Prostate gland (tissue), 2 donors: ENCODE data around the gene ATXN7. TPM values are rescaled to one million over a fixed set of nuclear protein-coding genes. Genes with fewer than 3 reads are reported as not detected.

Experiments
- DNase-seq: peaks from one replicate; pipeline ENCODE4 v3.0.0-alpha.2; 2019; ENCODE audit warnings: low spot score
- H3K27ac ChIP-seq, 2 donors: fragments of 200-600 bp; sonication (generic); 2 replicates each; pipeline ENCODE4 v1.5.1; 2017 to 2019
- H3K27me3 ChIP-seq: fragments of 200-600 bp; sonication (generic); replicated peaks from 2 replicates; pipeline ENCODE4 v1.5.1; 2019; ENCODE audit not compliant: insufficient read depth
- H3K36me3 ChIP-seq, 2 donors: fragments of 200-600 bp; sonication (generic); 1 replicate in 1 of 2; 2 replicates in 1 of 2; pipeline versions ENCODE4 v1.5.1 to v1.8.1; 2017 to 2019
- H3K4me1 ChIP-seq: fragments of 200-600 bp; sonication (generic); replicated peaks from 2 replicates; pipeline ENCODE4 v1.5.1; 2019
- H3K4me3 ChIP-seq, 2 donors: fragments of 200-600 bp; sonication (generic); 2 replicates each; pipeline ENCODE4 v1.5.1; 2017 to 2019
- H3K9me3 ChIP-seq: fragments of 200-600 bp; sonication (generic); 2 replicates; pipeline ENCODE4 v1.5.1; 2017
- CTCF ChIP-seq, 4 experiments: fragments of 200-600 bp in 2 of 4; fragments of 450-650 bp in 2 of 4; sonication (generic) in 2 of 4; IDR thresholded peaks; 1 replicate in 3 of 4; 2 replicates in 1 of 4; pipeline ENCODE4 v1.5.1; 2016 to 2019; ENCODE audit warnings: antibody characterized with exemption in 4 of 4, mild to moderate bottlenecking in 2 of 4, moderate library complexity in 2 of 4
- POLR2A ChIP-seq: fragments of 450-650 bp; IDR thresholded peaks from one replicate; pipeline ENCODE4 v1.6.1; 2016; ENCODE audit warnings: antibody characterized with exemption, mild to moderate bottlenecking
- POLR2AphosphoS5 ChIP-seq: sonication (generic); formaldehyde crosslinking; IDR thresholded peaks from one replicate; pipeline ENCODE4 v1.6.1; 2017; ENCODE audit warnings: antibody characterized with exemption
- WGBS: methylation state at CpG from one replicate; pipeline ENCODE4 v1.1.5; 2018; 5-methylcytosine and 5-hydroxymethylcytosine counted together
- intact Hi-C: fragments of 100-400 bp; cut with DNase I; formaldehyde crosslinking; loops from one replicate; pipeline ENCODE4 v1.14.2; 2022
- total RNA-seq, 2 donors: library from RNA; depleted of rRNA; stranded (reverse); fragments of >200 nt; gene quantifications; one replicate each; pipeline ENCODE4 v1.1.0, GENCODE V29; 2016

ATXN7 gene
- total RNA-seq, 2 donors from 2014 or later, result 18.0 to 30.8 TPM

GRCh38 chr3:63927422-63928280, 64.0 kb downstream of the ATXN7 start:
- DNase-seq, result no peak
- Histone ChIP-seq H3K27ac (no peak overlapping the region), H3K36me3 (no peaks in the 10 kb centered on the region), H3K4me1 (no peaks in the 10 kb centered on the region), H3K9me3 (no peaks in the 10 kb centered on the region), H3K27me3 (no peaks in the 10 kb centered on the region), H3K4me3 (no peak overlapping the region)
- 78% methylated on average over 10 of the region's 10 CpGs for WGBS
- intact Hi-C loops, result no loop called here
- TF ChIP-seq POLR2AphosphoS5 (no peak), CTCF (IDR thresholded peaks at IDR 0.05) (no peak), POLR2A (no peak)

- 96% methylated on average over 3 of the region's 3 CpGs for WGBS
- H3K27me3 ChIP-seq, result no peaks in the 10 kb centered on the region
- H3K36me3 ChIP-seq, result no peaks in the 10 kb centered on the region
- TF ChIP-seq POLR2A, result no peak
- TF ChIP-seq CTCF (IDR thresholded peaks at IDR 0.05), result no peak
- TF ChIP-seq POLR2AphosphoS5, result no peak
- DNase-seq, result no peak
- intact Hi-C loops, result no loop called here
- no peaks in the 10 kb centered on the region for H3K4me1 ChIP-seq
- no peak overlapping the region for H3K4me3 ChIP-seq
- H3K27ac ChIP-seq, result no peak overlapping the region
- H3K9me3 ChIP-seq, result no peaks in the 10 kb centered on the region
Observed at GRCh38 chr3:63931290-63931689, 67.6 kb downstream of the ATXN7 start.

DNA sequence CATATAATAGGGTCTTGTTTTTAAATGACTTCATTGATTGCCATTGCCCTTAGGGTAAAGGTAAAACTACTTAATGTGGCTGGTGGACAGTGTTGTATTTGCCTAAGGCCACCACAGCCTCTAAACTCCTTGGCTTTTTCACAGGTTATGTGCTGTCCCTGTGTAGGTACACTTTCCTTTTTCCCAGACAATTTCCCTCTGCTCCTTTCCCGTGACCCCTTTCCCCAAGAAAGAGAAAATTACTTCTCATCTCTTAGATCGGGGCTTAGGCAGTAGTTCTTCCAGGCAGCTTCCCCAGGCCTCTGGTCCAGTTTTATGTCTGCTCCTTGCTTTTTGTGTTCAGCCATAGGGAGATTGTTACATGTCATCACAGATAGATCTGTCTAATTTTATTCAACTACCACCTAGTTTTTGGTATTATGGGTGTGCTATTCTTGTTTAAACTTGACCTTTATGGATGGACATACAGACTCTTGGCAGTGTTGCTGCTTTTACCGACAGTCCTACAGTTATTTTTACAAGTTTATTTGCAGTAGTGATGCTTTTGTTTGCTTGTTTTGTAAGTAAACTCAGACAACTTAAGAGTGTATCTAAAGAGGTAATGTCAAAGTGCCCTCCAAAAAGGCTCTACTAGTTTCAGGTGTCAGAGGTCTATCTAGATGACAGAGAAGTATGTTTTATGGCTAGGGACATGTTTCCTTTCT, 69.0 kb downstream of the ATXN7 start:
- H3K36me3 ChIP-seq, result no peaks in the 10 kb centered on the region
- H3K4me1 ChIP-seq, result no peaks in the 10 kb centered on the region
- 53% methylated on average over 3 of the region's 3 CpGs for WGBS
- TF ChIP-seq POLR2A (no peak), CTCF (IDR thresholded peaks at IDR 0.05) (no peak), POLR2AphosphoS5 (no peak)
- intact Hi-C loops, result no loop called here
- H3K27ac ChIP-seq, result no peak overlapping the region
- H3K4me3 ChIP-seq, result no peak overlapping the region
- H3K9me3 ChIP-seq, result no peaks in the 10 kb centered on the region
- DNase-seq, result no peak
- no peaks in the 10 kb centered on the region for H3K27me3 ChIP-seq

- TF ChIP-seq POLR2AphosphoS5, result no peak
- TF ChIP-seq CTCF (IDR thresholded peaks at IDR 0.05), result no peak
- TF ChIP-seq POLR2A, result no peak
- no peak overlapping the region for H3K27ac ChIP-seq
- no peaks in the 10 kb centered on the region for H3K36me3 ChIP-seq
- 82% methylated on average over 1 of the region's 1 CpG for WGBS
- DNase-seq, result no peak
- no peaks in the 10 kb centered on the region for H3K9me3 ChIP-seq
- H3K4me3 ChIP-seq, result no peak overlapping the region
- intact Hi-C loops, result no loop called here
- H3K27me3 ChIP-seq, result no peaks in the 10 kb centered on the region
- no peaks in the 10 kb centered on the region for H3K4me1 ChIP-seq
Observed at GRCh38 chr3:63933459-63933858, 69.8 kb downstream of the ATXN7 start.
